GM21526 (cell line): Measurements from ENCODE around the gene PIR.

ENCODE experiments used
- ATAC-seq: cut with Tn5 transposase; IDR thresholded peaks from one replicate; pipeline ENCODE4 v1.9.1; 2021; ENCODE audit warnings: moderate library complexity; ENCODE audit not compliant: unreplicated experiment, low FRiP score

The PIR gene

DNA sequence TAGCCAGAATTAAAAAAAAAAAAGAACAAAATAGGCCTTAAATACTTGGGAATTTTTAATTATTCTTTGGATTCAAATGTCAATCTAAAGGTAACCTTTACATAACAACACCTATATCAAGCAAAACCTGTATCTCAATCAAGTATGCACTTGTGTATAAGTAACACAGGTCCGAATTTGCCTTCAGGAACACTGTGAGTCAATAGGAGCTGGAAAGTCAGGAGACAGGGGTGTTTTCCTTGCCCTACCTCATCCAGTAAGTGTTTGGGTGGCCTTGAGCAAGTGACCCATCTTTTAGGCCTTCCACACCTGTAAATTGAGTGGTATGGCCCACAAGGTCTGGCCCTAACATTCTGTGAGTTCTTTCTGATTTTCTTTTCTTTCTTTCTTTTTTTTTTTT is 68.1 kb downstream of the PIR start:
- no peak for ATAC-seq

DNA sequence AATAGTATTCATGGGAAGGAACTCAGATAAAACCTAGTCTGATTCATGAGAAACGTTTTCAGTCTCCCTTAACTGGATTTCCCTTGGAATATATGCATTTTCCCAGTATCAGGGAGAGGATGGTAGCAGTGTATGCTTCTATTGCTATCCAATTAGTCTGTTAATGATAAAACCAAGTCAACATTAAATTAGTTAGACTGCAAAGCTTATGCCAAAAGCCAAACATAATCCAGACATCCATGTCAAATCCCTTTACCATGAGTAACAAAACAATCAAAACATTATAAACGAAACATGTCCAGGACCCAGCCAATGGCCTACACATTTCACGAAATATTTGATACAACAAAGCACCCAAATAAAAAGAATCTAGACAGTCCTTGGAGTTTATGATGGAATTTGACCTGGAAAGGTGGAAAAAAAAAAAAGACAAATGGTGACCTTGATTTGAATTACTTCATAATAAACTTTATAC is 74.4 kb downstream of the PIR start:
- ATAC-seq: no peak

DNA sequence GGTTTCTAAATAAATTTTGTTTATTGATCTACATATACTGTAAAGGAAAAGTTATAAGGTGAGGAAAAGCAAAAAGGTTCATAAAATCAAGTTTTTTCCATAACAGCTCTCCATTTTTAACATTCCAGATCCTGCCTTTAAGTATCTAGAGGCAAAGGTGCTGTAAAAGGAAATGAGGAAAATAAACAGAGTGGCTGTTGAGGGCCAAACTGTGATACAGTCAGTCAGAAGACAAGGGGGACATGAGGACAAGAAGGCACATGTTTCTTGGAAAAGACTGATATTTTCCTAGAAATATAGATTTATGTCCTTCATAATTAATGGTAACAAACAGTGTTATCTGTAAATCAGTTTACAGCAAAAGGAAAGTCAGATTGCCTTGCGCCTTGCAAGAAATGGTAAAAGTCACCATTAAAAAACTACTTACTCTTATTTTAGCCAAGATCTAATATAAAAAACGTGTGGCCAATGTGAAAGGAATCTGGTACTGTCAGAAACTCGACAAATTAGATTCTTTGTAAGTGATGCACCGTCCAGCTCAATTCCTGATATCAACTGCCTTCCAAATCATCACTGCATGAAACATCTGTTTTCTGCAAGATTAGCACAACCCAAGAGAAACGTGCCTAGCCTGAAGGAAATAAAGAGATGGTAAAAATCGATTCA is 75.0 kb downstream of the PIR start:
- no peak for ATAC-seq

DNA sequence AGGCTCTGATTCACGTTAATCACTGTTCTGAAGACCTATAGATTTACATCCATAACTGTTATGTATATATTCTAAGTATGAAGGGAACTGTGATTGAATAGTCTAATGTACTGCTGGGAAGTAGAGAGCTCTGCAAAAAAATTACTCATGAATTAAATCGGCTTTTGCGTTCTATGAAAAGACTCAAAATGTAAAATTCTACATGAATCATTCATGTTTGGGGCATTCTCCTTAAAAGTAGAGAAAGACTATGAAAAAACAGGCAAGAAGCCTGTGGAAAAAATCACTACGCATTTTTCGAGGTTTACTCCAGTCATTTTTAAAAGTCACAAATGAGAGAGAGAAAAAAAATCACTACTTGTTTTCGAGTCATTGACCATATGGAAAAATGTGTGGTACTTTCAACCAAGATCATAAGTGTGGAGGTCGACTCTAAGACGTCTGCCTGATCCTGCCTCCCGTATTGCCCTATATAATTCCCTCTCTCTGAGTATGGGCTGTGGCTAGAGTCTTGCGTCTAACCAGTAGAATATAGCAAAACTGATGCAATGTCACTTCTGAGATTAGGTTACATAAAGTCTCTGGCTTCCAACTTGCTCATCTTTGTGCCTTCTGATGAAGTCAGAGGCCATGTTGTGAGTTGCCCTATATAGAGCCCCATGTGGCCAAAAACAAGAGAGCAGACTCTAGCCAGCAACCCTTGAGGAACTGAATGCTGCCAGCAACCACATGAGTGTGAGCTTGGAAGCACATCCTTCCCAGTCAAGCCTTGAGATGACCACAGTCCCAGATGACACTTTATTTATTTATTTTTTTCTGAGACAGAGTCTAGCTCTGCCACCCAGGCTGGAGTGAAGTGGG is 76.8 kb downstream of the PIR start:
- no peak for ATAC-seq

DNA sequence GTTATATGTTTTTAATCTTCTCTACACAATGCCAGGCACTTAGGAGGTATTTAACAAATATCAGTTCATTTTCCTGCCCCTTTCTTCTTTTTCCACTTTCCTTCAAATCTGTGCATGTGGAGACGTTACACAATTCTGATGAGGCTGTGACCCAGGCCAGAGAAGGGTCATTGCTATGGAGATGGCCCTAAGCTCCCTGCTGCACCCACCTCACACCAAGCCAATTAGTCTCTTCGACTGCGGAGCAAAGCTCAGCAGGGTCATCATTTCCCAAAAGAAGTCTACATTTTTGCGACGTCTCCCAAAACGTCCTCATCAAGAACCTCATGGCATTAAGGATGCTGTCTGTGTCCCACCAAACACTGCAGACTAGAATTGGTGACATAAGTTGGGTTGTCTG is 80.0 kb downstream of the PIR start:
- no peak for ATAC-seq

DNA sequence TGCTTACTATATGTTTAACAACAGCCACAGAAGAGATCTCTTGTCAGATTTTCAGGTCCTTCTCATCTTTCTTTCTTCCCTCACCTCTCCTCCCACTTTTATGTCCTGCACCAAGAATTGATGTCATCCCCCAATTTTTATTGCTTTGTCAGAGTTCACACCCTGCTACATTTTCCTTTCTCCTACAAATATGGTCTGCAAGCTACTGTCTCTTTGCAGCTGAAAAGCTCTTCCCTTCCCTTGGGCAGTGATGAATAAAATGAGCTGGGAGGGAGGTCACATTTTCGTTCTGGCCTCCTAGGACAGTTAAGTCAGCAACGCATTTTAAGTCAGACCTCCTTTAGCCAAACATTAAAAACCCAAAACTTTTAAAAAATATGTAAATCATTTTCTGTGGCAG is 82.2 kb downstream of the PIR start:
- ATAC-seq: no peak

DNA sequence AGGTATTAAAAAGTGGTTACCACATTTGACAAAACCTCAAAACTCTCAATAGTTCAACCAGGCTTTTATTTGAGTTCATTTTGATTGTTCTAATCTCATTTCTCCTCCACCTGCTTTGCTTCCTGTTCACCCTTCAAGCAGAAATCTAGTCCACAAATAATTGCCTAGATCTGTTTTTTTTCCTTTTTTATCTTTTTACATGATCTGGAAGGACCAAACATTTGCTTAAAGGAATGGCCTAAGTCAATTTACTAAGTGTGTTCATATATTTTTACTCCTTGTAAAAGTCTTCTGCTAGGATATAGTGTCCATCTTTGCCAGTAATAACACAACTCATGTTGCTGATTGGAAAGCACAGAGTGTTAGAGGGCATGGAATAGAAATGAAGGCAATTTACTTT is 82.7 kb downstream of the PIR start:
- no peak for ATAC-seq

DNA sequence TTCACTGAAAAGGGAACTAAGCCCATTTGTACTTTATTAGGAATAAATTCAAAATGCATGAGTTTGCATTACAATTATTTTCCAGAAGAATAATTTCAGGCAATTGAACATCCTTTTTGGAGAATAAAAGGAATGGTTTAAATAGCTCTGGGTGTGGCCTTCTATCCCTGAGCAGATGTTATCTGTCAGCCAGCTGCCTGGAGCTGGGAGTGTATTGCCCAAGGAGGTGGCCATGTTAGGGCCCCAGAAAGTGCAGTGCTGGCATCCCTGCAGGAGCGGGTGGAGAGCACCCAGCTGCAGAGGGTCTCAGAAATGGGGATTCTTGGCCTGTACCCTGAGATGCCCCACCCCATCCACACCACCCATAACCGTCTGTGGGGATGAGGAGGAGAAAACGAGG is 87.3 kb downstream of the PIR start:
- ATAC-seq: no peak

DNA sequence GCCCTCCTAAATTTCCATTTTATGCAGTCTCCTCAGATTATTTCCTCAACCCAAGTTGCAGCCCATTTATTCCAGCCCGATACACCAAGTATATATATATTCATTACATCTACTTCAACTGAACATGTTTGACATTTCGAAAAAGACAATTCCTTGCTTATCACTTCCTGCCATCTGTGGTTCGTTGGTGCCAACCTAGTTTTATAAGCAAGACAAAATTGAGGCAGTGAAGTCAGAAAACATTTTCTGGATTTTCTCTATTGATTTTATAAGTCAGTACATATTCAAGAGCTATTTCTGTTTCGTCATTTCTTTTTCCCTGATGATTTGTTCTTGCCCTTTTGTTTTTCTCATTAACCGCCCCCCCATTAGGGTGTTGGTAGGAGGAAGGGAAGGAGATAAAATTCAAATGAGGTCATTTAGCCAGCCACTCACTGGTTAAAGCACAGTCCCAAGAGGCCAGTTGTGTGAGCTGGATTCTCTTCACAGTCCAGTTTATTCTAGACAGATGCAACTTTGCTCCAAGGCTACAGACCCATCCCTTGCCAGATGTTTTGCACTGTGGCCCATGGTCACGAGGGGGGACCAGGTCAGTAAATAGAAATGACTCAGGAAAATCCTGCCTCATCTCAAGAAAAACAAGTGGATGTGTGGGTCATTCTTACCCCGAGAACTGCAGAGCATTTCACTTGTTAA is 88.6 kb downstream of the PIR start:
- no peak for ATAC-seq

DNA sequence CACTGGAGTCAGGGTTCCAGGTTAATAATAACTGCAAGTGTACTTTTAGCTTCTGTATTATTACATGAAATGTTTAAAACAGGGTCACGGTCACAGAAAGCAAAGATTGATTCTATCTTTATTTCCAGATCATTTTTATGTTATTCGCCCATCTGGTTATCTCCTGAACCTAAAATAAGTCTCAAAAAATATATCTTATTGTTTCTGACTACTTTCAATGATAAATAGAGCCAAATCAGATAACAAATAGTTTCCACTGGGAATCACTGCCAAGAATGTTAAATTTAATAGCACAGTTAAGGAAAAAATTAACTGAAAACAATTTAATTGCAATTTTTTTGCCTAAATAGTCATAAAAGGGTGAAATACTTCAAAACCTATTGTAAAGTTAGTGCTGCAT is 91.8 kb downstream of the PIR start:
- no peak for ATAC-seq

DNA sequence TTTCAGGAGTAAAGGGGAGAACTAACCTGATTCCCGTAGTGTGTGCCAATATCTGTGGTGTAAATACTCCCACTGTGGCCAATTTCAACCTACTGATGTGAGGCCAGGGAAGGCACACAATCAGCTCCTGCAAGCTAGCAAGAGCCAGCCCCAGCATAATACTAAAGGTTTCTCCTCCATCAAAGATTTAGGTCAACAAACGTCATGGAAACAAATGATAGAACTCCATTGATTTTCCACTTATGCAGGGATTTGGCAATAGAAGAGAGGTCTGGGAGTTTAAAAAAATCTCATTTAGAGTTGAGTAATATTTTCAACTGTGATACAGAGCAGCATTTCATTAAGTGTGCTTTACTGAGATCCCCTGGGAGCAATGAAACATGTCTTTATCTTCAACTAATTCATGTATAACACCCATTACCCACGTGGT is 93.2 kb downstream of the PIR start:
- no peak for ATAC-seq

DNA sequence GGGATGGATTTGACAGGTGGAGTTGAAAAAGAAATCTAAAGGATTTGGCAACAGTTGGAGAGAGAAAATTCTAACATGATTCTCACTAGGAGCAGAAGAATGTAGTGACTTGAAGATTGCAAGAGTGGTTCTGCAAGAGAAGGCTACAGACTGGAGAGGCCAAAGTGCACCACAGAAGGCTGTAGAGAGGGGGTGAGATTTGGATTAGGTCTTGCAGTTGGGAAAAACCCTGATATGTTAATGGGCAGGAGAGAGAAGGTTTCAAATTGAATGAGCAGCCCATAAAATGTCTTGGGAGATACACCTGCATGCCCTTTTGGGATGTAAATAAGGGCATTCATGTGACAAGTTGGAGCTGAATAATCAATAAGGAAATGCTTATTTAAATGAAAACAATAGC is 94.3 kb downstream of the PIR start:
- ATAC-seq: no peak

DNA sequence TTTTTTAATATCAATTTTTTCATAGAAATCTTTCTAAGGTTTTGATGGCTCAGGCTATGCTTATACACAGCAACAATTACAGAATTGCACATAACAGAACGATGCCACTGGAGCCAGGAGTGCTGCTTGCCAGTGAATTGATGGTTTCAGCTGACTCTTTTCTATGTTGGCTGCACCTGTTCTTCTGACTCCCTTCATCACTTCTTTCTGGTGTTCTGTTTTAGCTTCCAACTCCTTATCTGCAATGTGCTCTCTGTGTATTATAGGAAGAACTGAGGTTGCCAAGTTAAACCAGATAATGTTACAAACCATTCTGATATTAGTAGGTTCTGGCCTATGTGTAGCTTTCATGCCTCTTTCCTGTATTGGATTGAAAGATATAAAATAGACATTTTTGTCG is 97.3 kb downstream of the PIR start:
- ATAC-seq: no peak

DNA sequence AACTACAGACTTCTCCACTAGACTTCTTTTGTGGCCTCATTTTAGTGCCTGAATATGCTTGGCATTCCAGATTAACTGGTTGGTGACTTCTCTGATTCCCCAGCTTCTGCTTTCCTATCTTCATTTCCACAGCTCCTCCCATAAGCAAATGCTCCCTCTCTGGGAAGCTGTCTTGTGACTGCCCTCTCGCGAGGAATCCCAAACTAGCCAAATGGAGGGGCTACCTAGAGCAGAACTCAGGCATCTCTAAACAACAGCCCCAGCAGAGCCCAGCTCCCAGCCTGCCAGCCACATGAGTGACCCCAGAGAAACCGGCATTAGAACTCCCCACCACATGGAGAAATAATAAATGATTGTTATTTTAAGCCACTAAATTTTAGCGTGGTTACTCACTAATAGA is 101.3 kb downstream of the PIR start:
- ATAC-seq: no peak

DNA sequence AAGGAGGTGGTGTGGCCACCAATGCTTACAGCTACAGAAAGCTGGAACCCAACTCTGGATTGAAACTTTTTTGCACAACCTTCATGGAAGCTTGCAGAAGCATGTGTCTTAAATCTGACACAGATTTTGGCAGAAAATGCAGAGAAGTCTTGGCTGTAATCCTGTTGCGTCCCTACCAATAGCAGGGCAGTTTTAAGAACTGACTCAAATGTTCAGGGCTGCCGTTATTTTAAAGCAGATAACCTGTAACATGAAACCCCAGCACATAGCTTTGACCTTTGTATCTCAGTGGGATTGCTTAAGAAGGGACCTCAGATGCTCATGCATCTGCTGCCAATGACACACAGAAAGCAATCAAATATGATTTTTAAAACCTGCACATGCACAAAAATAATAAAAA is 108.8 kb downstream of the PIR start, which contains the start of gene VEGFD:
Gene VEGFD (minus strand): TSS at position 110 of the 400 bp plus-strand sequence. CDS start 467 bp downstream, outside the sequence.
- ATAC-seq: no peak

DNA sequence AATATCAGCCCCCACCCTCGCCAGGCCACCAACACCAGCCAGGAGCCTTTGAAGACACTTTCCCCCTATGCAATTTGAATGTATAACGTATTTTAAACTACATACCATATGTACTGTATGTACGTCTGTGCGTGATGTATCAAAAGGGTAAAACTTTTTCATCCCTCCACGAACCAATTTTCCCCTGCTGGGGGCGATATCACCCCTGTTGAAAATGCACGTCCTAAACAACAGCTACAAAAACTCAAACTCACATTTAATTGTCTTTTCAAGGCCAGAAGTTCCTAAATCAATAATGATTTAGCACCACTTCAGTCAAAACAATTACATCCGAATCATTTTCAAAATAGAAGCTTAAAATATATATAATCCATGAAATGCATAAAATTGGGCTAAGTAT is 110.3 kb downstream of the PIR start:
- no peak for ATAC-seq

DNA sequence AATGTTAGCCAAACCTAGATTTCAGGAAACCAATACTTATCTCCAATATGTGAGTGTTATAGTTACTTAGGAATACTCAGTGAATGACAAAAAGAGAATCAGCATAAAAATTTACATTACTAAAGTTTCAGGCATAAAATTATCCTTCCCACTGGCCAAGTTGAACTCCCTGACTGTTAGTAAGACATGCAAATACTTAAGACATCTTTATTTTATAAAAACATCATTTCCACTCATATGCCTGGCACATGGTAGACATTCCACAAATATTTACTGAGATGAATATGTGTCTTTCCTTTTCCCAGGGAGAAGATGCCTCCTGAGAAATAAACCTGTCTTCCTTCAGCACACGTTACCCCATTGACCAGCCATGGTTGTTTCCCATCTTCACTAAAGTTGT is 116.2 kb downstream of the PIR start:
- ATAC-seq: no peak

DNA sequence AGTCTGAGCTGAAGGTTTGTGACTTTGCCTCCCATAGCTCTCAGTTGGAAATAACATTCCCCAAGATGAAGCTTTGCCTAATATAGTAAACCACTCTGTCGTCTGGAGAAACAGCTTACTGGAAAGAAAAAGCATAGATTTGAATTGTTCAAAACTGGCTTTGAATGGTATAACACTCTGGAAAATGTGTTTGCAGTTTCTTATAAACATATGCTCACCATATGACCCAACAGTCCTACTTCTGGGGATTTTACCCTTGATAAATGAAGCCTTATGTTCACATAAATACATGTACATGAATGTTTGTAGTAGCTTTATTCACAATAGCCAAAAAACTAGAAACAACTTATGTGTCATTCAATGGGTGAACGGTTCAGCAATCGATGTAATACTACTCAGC is 119.2 kb downstream of the PIR start:
- ATAC-seq: no peak

DNA sequence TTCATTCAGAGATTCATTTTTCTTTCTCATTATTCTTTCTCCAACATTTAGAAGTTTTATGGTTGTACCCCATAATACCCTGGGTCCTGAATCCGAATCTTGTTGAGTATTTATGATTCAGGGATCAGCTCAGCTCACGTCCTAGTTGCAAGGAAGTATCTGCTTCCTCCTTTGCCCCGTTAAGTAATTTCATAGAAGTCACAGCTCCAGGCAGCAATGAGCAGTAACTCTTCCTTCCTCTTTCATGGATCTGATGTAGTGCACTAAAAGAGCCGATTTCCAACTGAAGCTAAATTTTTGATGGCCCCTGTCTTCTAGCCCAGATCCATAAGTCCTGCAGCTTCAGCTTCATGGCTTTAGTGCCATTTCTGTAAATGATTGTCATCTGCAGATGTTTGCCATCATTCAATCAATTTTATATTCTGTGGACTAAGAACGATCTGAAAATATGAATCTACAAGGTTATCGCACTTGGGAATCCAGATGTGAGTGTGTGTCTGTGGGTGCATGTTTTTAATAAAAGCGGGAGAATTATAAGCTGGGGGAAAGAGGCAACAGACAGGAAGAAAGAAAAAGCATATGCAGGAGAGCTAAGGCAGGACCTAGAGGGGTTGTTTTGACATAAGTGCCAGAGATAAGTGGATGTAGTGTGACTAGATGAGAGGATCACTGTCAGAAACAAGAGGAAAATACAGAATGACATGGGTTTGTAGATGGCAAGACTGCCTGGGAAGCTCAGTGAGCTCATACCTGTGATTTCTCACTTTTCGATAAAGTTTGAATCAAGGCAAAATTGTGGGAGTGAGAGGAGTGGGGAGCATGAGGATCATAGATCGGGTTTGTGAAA is 126.4 kb downstream of the PIR start:
- ATAC-seq: no peak

DNA sequence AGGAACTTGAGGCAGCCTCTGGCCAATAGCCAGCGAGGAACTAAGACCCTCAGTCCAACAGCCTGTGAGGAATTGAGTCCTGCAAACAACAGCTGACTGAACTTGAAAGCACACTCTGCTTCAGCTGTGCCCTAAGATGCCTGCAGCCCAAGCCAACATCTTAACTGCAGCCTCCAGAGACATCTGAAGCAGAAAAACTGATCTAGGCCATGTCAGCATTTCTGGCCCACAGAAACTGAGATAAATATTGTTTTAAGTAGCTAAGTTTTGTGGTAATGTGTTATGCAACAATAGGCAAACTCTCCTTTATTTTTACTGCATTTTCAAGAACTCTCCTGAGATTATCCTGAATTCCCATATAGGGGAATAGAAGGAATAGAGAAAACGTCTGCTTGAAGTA is 133.4 kb downstream of the PIR start:
- no peak for ATAC-seq
